Gastrocnemius medialis (tissue), 4 donors: ENCODE results near the gene GMCL1.

ENCODE experiments used
- CTCF ChIP-seq, 5 experiments: fragments of 450-650 bp in 3 of 5; fragments of 200-600 bp in 2 of 5; sonication (generic) in 2 of 5; IDR thresholded peaks in 4 of 5; conservative IDR thresholded peaks in 1 of 5; 1 replicate in 4 of 5; 2 replicates in 1 of 5; pipeline ENCODE4 v1.5.1; 2016 to 2019; ENCODE audit warnings: antibody characterized with exemption in 5 of 5, mild to moderate bottlenecking in 3 of 5, moderate library complexity in 3 of 5
- POLR2A ChIP-seq, 2 donors: fragments of 450-650 bp; IDR thresholded peaks; one replicate each; pipeline ENCODE4 v1.6.1; 2017; ENCODE audit warnings: antibody characterized with exemption in 2 of 2, mild to moderate bottlenecking in 2 of 2, moderate library complexity in 2 of 2

GRCh38 chr2:69835666-69836065, 6.2 kb downstream of the GMCL1 start:
- TF ChIP-seq CTCF (IDR thresholded peaks at IDR 0.05 in 4 of 5, conservative IDR thresholded peaks at IDR 0.05 in 1 of 5) (no peak), POLR2A (IDR thresholded peaks at IDR 0.05) (no peak)
